Neural cell (in vitro differentiated cells): ENCODE measurements around the gene LRRC8B. TPM values are rescaled to one million over a fixed set of nuclear protein-coding genes. Genes with fewer than 3 reads are reported as not detected.

Experiments used
- H2AFZ ChIP-seq: fragments of 200-600, 300-800 bp; sonication (generic), shearing (Covaris generic); 2 replicates; pipeline ENCODE4 v1.6.0; 2014; ENCODE audit warnings: low read depth, mild to moderate bottlenecking, antibody characterized with exemption, low read length, moderate library complexity
- H3F3A ChIP-seq: fragments of 200-600 bp; shearing (Covaris generic); 2 replicates; pipeline ENCODE4 v1.6.1; 2016; ENCODE audit warnings: mild to moderate bottlenecking, moderate library complexity, mixed read lengths, antibody characterized with exemption, low read length; ENCODE audit not compliant: insufficient read depth, poor library complexity, severe bottlenecking
- H3K27ac ChIP-seq: fragments of 200-600, 300-800 bp; sonication (generic), shearing (Covaris generic); 2 replicates; pipeline ENCODE4 v1.5.1; 2014; ENCODE audit warnings: mild to moderate bottlenecking, low read length, moderate library complexity
- H3K27me3 ChIP-seq: fragments of 300-800, 200-600 bp; sonication (generic), shearing (Covaris generic); 2 replicates; pipeline ENCODE4 v1.6.0; 2014; ENCODE audit warnings: mild to moderate bottlenecking, low read depth, low read length, moderate library complexity; ENCODE audit not compliant: insufficient read depth
- H3K36me3 ChIP-seq: fragments of 300-800, 200-600 bp; sonication (generic), shearing (Covaris generic); 2 replicates; pipeline ENCODE4 v1.5.1; 2014; ENCODE audit warnings: mild to moderate bottlenecking, antibody characterized with exemption, low read length, moderate library complexity; ENCODE audit not compliant: insufficient read depth
- H3K4me2 ChIP-seq: fragments of 300-800, 200-600 bp; sonication (generic), shearing (Covaris generic); 2 replicates; pipeline ENCODE4 v1.6.0; 2014; ENCODE audit warnings: mild to moderate bottlenecking, low read length
- H3K4me3 ChIP-seq: fragments of 300-800, 200-600 bp; sonication (generic), shearing (Covaris generic); 2 replicates; pipeline ENCODE4 v1.5.1; 2014; ENCODE audit warnings: mild to moderate bottlenecking, low read length, moderate library complexity
- H3K79me2 ChIP-seq: fragments of 200-600 bp; shearing (Covaris generic); replicated peaks from 2 replicates; pipeline ENCODE4 v1.6.0; 2014; ENCODE audit warnings: mild to moderate bottlenecking, low read length, moderate library complexity; ENCODE audit not compliant: insufficient read depth
- H3K9ac ChIP-seq: fragments of 300-800, 200-600 bp; sonication (generic), shearing (Covaris generic); 2 replicates; pipeline ENCODE4 v1.6.1; 2016; ENCODE audit warnings: mild to moderate bottlenecking, low read length, mixed read lengths
- H3K9me2 ChIP-seq: fragments of 200-600 bp; shearing (Covaris generic); 2 replicates; pipeline ENCODE4 v1.6.1; 2016; ENCODE audit warnings: mild to moderate bottlenecking, low read length, mixed read lengths; ENCODE audit not compliant: insufficient read depth
- H3K9me3 ChIP-seq: fragments of 200-600, 300-800 bp; sonication (generic), shearing (Covaris generic); 2 replicates; pipeline ENCODE4 v1.6.1; 2016; ENCODE audit warnings: mild to moderate bottlenecking, mixed run types, low read length, moderate library complexity, mixed read lengths
- H4K20me1 ChIP-seq: fragments of 200-600 bp; shearing (Covaris generic); 2 replicates; pipeline ENCODE4 v1.6.1; 2016; ENCODE audit warnings: mild to moderate bottlenecking, mixed run types; ENCODE audit not compliant: insufficient read depth
- EP300 ChIP-seq: fragments of 450-650 bp; conservative IDR thresholded peaks from 2 replicates; pipeline ENCODE4 v1.6.1; 2014; ENCODE audit warnings: antibody characterized with exemption, mild to moderate bottlenecking, moderate library complexity; ENCODE audit not compliant: poor library complexity, severe bottlenecking
- EZH2 ChIP-seq: fragments of 200-600, 300-800 bp; shearing (Covaris generic), sonication (generic); IDR thresholded peaks from 2 replicates; pipeline ENCODE4 v1.6.1; 2014; ENCODE audit warnings: antibody characterized with exemption, low read length, borderline replicate concordance, mild to moderate bottlenecking; ENCODE audit not compliant: insufficient read depth, poor library complexity, severe bottlenecking
- MXI1 ChIP-seq: fragments of 450-650 bp; conservative IDR thresholded peaks from 2 replicates; pipeline ENCODE4 v1.6.1; 2014; ENCODE audit warnings: antibody characterized with exemption, mild to moderate bottlenecking; ENCODE audit not compliant: poor library complexity, severe bottlenecking
- POLR2AphosphoS5 ChIP-seq: IDR thresholded peaks from 2 replicates; pipeline ENCODE4 v1.6.1; 2012
- RAD21 ChIP-seq: fragments of 450-650 bp; conservative IDR thresholded peaks from 2 replicates; pipeline ENCODE4 v1.6.1; 2014; ENCODE audit warnings: antibody characterized with exemption, mild to moderate bottlenecking, moderate library complexity
- SMC3 ChIP-seq: fragments of 450-650 bp; conservative IDR thresholded peaks from 2 replicates; pipeline ENCODE4 v1.6.1; 2014; ENCODE audit warnings: antibody characterized with exemption, mild to moderate bottlenecking, moderate library complexity; ENCODE audit not compliant: poor library complexity
- TAF1 ChIP-seq: IDR thresholded peaks from 2 replicates; pipeline ENCODE4 v1.6.1; 2012; ENCODE audit warnings: low read depth
- polyA plus RNA-seq: library from polyadenylated mRNA; depleted of rRNA; stranded (reverse); fragments of >200 nt; gene quantifications from 2 replicates; pipeline ENCODE4 v1.2.3, GENCODE V29; 2014
- TF ChIP-seq, protein P1 (sequence below): IDR thresholded peaks from 2 replicates; pipeline ENCODE4 v1.6.1; 2012; ENCODE audit warnings: borderline replicate concordance
- TF ChIP-seq, protein P2 (sequence below): fragments of 450-650 bp; IDR thresholded peaks from 2 replicates; pipeline ENCODE4 v1.5.1; 2014; ENCODE audit warnings: antibody characterized with exemption, mild to moderate bottlenecking, moderate library complexity; ENCODE audit not compliant: poor library complexity, severe bottlenecking

Gene LRRC8B
- polyA plus RNA-seq, 1 donor from 2014 or later: 15.9 TPM

DNA sequence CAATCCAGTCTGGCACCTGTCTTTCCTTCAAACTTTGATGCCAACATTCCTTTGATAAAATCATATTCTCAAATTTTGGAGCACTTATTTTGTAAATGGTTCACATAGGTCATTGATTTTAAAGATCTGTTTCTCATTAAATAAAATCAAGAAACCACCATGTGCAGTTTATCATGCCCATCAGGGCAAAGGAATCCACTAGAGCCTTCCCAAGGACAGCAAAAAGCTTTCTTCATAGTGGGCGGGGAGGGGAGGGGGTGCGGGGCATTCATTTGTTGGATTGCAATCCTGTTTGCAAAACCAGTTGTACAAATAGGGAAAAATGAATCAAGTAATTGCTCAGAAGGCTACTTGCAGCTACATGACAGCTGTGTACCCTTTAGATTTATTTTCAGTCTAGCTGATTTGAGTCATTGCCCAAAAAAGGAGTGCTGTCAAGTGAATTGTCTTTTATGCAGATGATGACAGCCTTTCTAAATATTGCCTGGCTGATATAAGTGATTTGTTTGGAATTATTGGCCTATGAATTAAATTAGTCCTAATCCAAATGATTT, 23.0 kb downstream of the LRRC8B start:
- Histone ChIP-seq H3K27ac (no peak overlapping the region), H2AFZ (no peak overlapping the region)

DNA sequence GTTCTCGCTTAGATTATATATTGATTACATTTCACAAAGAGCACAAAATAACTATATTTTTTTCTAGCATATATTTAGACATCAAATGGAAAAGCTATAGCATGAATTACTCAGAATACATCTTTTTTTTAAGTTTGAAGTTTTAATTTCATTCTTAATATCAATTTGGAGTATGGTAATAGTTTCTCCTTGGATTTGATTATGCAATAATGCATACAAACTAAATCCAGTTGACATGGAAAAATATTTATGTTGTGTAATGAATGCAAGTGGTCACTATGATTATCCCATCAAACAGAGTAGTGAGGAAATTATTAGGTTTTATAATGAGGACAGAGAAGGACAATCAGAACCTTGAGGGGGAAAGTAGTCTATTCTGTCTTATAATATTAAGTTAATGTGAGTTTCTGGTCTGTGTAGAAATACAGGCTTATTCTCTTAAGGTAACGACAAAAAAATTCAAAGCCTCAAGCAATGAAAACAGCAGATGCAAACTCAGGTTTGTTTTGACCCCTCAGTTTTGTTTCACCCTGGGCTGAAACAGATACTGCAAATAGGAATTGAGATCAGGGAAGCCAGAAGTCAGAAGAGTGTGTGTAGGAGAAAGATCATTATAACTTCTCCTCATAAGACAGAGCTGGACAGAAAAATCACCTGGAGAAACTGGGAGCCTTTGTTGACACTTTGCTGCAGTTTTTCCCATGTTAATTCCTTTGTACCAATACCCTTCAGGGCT, 23.7 kb downstream of the LRRC8B start:
- Histone ChIP-seq H2AFZ (no peak overlapping the region), H3K9me3 (no peaks in the 10 kb centered on the region), H3K36me3 (no peaks in the 10 kb centered on the region), H4K20me1 (no peaks in the 10 kb centered on the region), H3K9ac (no peak overlapping the region), H3K9me2 (no peaks in the 10 kb centered on the region), H3K79me2 (no peaks in the 10 kb centered on the region), H3K27me3 (no peaks in the 10 kb centered on the region), H3F3A (peaks cover 4% of the 10 kb centered on the region), H3K27ac (no peak overlapping the region), H3K4me2 (no peak overlapping the region), H3K4me3 (no peak overlapping the region)
- TF ChIP-seq MXI1: no peak
- TF ChIP-seq POLR2AphosphoS5: no peak
- TF ChIP-seq EP300: no peak
- no peak for TF ChIP-seq RAD21
- no peak for TF ChIP-seq EZH2
- TF ChIP-seq SMC3: no peak
- TF ChIP-seq, protein P1, sequence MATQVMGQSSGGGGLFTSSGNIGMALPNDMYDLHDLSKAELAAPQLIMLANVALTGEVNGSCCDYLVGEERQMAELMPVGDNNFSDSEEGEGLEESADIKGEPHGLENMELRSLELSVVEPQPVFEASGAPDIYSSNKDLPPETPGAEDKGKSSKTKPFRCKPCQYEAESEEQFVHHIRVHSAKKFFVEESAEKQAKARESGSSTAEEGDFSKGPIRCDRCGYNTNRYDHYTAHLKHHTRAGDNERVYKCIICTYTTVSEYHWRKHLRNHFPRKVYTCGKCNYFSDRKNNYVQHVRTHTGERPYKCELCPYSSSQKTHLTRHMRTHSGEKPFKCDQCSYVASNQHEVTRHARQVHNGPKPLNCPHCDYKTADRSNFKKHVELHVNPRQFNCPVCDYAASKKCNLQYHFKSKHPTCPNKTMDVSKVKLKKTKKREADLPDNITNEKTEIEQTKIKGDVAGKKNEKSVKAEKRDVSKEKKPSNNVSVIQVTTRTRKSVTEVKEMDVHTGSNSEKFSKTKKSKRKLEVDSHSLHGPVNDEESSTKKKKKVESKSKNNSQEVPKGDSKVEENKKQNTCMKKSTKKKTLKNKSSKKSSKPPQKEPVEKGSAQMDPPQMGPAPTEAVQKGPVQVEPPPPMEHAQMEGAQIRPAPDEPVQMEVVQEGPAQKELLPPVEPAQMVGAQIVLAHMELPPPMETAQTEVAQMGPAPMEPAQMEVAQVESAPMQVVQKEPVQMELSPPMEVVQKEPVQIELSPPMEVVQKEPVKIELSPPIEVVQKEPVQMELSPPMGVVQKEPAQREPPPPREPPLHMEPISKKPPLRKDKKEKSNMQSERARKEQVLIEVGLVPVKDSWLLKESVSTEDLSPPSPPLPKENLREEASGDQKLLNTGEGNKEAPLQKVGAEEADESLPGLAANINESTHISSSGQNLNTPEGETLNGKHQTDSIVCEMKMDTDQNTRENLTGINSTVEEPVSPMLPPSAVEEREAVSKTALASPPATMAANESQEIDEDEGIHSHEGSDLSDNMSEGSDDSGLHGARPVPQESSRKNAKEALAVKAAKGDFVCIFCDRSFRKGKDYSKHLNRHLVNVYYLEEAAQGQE: no peak
- TF ChIP-seq, protein P2, sequence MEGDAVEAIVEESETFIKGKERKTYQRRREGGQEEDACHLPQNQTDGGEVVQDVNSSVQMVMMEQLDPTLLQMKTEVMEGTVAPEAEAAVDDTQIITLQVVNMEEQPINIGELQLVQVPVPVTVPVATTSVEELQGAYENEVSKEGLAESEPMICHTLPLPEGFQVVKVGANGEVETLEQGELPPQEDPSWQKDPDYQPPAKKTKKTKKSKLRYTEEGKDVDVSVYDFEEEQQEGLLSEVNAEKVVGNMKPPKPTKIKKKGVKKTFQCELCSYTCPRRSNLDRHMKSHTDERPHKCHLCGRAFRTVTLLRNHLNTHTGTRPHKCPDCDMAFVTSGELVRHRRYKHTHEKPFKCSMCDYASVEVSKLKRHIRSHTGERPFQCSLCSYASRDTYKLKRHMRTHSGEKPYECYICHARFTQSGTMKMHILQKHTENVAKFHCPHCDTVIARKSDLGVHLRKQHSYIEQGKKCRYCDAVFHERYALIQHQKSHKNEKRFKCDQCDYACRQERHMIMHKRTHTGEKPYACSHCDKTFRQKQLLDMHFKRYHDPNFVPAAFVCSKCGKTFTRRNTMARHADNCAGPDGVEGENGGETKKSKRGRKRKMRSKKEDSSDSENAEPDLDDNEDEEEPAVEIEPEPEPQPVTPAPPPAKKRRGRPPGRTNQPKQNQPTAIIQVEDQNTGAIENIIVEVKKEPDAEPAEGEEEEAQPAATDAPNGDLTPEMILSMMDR: no peak
- no peak for TF ChIP-seq TAF1

More for the DNA sequence above, 23.0 kb downstream of the LRRC8B start:
- Histone ChIP-seq H3K9me2 (no peaks in the 10 kb centered on the region), H4K20me1 (no peaks in the 10 kb centered on the region), H3K4me2 (no peak overlapping the region), H3K79me2 (peaks cover 6% of the 10 kb centered on the region), H3F3A (peaks cover 4% of the 10 kb centered on the region), H3K27me3 (no peaks in the 10 kb centered on the region), H3K36me3 (no peaks in the 10 kb centered on the region), H3K9ac (no peak overlapping the region), H3K9me3 (no peaks in the 10 kb centered on the region), H3K4me3 (no peak overlapping the region)
- TF ChIP-seq, protein P2: no peak
- TF ChIP-seq RAD21 (no peak), MXI1 (no peak), EP300 (no peak), POLR2AphosphoS5 (no peak), EZH2 (no peak), SMC3 (no peak), TAF1 (no peak)
- TF ChIP-seq, protein P1: no peak
